Measurements from ENCODE around the gene MBP. TPM values are rescaled to one million over a fixed set of nuclear protein-coding genes. Genes with fewer than 3 reads are reported as not detected.
A peak's percentile ranks its signal among the peaks of the same experiment; 100 is the strongest.

The MBP gene
- total and polyA plus RNA-seq, 2 of the 4 experiments (the other 2 are of a cell fraction), result 0.72 to 0.90 TPM

GRCh38 chr18:77103187-77103850 is 29.3 kb downstream of the MBP start:
- peak overlapping the region; percentile 97 for H2BK15ac ChIP-seq (ENCODE audit: low read depth, low read length)
- peak overlapping the region; percentile 97 for H2AK5ac ChIP-seq (ENCODE audit: low read depth, low read length)
- TF ChIP-seq FOS (IDR thresholded peaks at IDR 0.05; ENCODE audit: low read depth, low read length) (no peak), SMC3 (IDR thresholded peaks at IDR 0.05; ENCODE audit: low read depth, low read length) (no peak)
- H3K9me1 ChIP-seq (ENCODE audit: insufficient read depth, low read length), result peaks cover 29% of the 10 kb centered on the region
- ATAC-seq (ENCODE audit: low read depth) (peak; percentile 4; the same call in 1 of the 2 replicates), DNase-seq (peak; percentile 60)
- H3K27me3 ChIP-seq (ENCODE audit: control insufficient read depth, insufficient read depth, low read length), result no peaks in the 10 kb centered on the region
- BruUV-seq (replicated peaks), result no TSS peak
- POLR2A ChIA-PET (ENCODE audit: unreplicated experiment), result no interaction called here
- peak overlapping the region; percentile 76 for H3K23ac ChIP-seq (ENCODE audit: low read depth, low read length)
- H2BK20ac ChIP-seq (ENCODE audit: low read depth, low read length), result peak overlapping the region; percentile 93
- H3K14ac ChIP-seq (replicated peaks; ENCODE audit: low read depth, low read length), result peak overlapping the region; percentile 98
- no peak overlapping the region for H3K4me3 ChIP-seq (ENCODE audit: insufficient read depth, low read depth, low read length)
- H3K9ac ChIP-seq (ENCODE audit: low read depth, low read length), result peak overlapping the region; percentile 27
- 0 out of 2 replicates have a peak overlapping the region, but pooled peaks have one; percentile 15 for H3K4me2 ChIP-seq (ENCODE audit: low read depth, low read length)
- H2AK9ac ChIP-seq (replicated peaks; ENCODE audit: low read depth, low read length, poor library complexity), result peak overlapping the region; percentile 96
- peak overlapping the region; percentile 99 for H3K18ac ChIP-seq (ENCODE audit: low read depth, low read length)
- 96% methylated on average over 5 of the region's 14 CpGs; no CpG with 5 or more reads in 1 of the 2 experiments for WGBS, 2 experiments (ENCODE audit: extremely low coverage in 2 of 2, insufficient read length in 1 of 2)
- no peaks in the 10 kb centered on the region for H3K9me3 ChIP-seq (ENCODE audit: control insufficient read depth, insufficient read depth, low read length)
- peak overlapping the region; percentile 97 for H4K91ac ChIP-seq (ENCODE audit: insufficient read depth, low read depth, low read length)
- H3K79me1 ChIP-seq (ENCODE audit: low read depth in 1 of 2, low read length in 2 of 2), result peaks cover 0 to 32% of the 10 kb centered on the region in 2 experiments; a peak in 2 of 4 replicates
- H4K20me1 ChIP-seq (ENCODE audit: insufficient read depth, low read length), result no peaks in the 10 kb centered on the region
- in situ Hi-C loops (cut with MboI; ENCODE audit: low sequenced_read_pairs), result loop anchor here (25.0 kb wide), 1 partner anchor 641 kb away; no protein-coding TSS in a partner anchor
- dilution Hi-C loops (cut with HindIII; ENCODE audit: low sequenced_read_pairs, unreplicated experiment), result no loop called here
- peak overlapping the region; percentile 86 for H3K56ac ChIP-seq (ENCODE audit: extremely low read depth, insufficient read depth, low read length)
- peak overlapping the region; percentile 100 for H2BK5ac ChIP-seq (ENCODE audit: low read depth, low read length, poor library complexity, severe bottlenecking)
- no peaks in the 10 kb centered on the region for H3K36me3 ChIP-seq (ENCODE audit: control insufficient read depth, insufficient read depth, low read length)
- intact Hi-C loops (cut with micrococcal nuclease), result loop anchor here (2.0 to 10.0 kb wide), 4 partner anchors 25 to 269 kb away; no protein-coding TSS in a partner anchor
- peak overlapping the region; percentile 81 for H2AFZ ChIP-seq (replicated peaks; ENCODE audit: low read length, poor library complexity)
- peak overlapping the region; percentile 98 for H2BK120ac ChIP-seq (ENCODE audit: low read depth, low read length)
- CTCF ChIA-PET, result interaction anchor here (0.9 to 1.3 kb wide), 2 partner anchors 28 to 108 kb away, joined by 3 to 5 read pairs; no protein-coding TSS in a partner anchor
- peak overlapping the region; percentile 76 for H4K5ac ChIP-seq (ENCODE audit: low read depth, low read length)
- peak overlapping the region; percentile 97 for H3K4ac ChIP-seq (ENCODE audit: low read depth, low read length)
- H3K4me1 ChIP-seq (ENCODE audit: control insufficient read depth, insufficient read depth, low read length), result peaks cover 44% of the 10 kb centered on the region
- H4K8ac ChIP-seq (ENCODE audit: low read depth in 2 of 2, low read length in 2 of 2), result peak overlapping the region; percentile 87 to 97
- H3K27ac ChIP-seq (ENCODE audit: insufficient read depth, low read length), result peak overlapping the region; percentile 99

All from IMR-90 (cell line).